HG02678 (cell line): Measurements from ENCODE around the gene AP5B1.
A peak's percentile ranks its signal among the peaks of the same experiment; 100 is the strongest.

ENCODE experiments used
- ATAC-seq: cut with Tn5 transposase; IDR thresholded peaks from one replicate; pipeline ENCODE4 v1.9.1; 2021; ENCODE audit warnings: mild to moderate bottlenecking, moderate library complexity; ENCODE audit not compliant: unreplicated experiment

The AP5B1 gene

DNA sequence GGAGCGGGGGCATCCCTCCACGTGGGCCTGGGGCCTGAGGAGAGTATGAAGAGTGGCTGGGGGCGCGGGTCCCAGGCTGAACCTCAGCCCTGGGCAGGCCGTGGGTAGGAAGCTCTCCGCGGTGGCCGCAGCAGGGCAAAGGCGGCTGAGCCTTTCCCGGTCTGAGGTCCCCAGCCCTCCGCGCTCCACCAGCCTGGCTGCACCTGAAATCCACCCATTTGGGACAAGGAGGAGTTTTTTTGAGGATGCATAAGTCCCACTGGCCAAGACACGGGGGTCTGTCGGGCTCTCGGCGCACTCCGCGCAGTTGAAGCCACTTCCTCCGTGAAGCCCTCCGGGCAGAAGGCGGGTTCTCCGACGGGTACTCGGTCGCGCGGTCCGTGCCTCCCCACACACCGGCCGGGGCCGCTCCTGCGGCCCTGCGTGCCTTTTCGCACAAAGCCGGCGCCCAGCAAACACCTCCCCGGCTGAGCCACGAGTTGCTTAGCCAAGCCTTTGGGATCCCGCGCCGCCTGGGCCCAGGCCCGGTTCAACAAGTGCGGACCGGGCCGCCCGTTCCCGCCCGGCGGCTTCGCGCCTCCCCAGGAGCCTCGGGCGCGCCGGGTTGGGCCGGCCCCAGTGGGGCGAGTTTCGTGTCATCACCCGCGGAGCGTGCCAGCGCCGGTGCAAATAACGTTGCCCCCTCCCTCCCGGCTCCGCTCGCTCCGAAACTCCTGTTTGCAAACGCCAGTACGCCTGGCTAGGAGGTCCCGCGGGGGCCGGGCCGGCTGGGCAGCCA, 5.4 kb upstream of the AP5B1 start:
- no peak for ATAC-seq

DNA sequence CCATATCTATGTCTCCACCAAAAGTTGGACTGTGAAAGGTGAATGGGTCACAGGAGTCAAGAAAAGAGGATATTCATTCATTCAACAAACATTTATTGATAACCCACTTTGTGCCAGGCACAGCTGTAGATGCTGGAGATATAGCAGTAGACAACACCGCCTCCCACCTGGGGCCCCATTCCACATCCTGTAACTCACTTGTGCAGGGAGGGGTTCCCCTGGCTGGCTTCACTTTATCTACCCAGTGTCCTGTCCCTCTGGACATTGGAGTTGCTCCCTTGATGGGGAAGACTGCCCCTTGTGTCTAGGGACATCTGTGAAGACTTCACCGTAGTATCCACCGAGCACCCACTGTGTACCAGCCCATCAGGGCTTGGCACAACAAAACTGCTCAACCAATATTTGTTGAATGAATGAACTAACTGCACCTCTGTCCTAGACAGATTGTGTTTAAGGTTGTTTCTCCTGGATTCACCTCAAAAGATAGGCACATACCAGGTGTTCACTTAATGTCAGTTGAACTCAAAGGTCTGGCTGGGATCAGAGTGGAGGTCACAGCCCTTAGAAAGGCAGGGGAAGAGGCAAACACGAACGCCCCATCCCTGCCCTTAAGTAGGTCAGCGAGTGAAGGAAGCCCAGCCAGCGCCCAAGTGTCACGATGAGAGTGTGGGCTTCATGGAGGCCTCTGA, 4.7 kb upstream of the AP5B1 start:
- ATAC-seq: no peak

DNA sequence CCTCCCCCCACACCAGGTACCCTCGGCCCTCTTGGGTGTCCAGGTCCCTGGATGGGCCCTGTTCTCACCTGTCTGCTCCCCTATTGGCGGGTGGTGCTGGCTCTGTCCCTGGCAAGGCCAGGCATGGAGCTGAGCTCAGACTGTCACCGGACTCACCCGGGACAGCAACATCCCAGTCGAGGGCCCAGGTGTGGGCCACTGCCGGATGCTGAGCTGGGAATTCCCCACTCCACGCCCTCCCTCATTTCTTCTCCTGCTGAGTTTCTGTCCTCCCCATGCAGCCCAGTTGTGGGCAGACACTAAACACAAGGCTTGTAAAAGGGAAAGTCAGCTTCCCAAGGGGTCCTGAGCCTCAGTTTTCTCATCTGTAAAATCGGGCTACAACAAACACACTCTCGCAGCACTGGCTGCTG, 2.0 kb upstream of the AP5B1 start:
- ATAC-seq: no peak

DNA sequence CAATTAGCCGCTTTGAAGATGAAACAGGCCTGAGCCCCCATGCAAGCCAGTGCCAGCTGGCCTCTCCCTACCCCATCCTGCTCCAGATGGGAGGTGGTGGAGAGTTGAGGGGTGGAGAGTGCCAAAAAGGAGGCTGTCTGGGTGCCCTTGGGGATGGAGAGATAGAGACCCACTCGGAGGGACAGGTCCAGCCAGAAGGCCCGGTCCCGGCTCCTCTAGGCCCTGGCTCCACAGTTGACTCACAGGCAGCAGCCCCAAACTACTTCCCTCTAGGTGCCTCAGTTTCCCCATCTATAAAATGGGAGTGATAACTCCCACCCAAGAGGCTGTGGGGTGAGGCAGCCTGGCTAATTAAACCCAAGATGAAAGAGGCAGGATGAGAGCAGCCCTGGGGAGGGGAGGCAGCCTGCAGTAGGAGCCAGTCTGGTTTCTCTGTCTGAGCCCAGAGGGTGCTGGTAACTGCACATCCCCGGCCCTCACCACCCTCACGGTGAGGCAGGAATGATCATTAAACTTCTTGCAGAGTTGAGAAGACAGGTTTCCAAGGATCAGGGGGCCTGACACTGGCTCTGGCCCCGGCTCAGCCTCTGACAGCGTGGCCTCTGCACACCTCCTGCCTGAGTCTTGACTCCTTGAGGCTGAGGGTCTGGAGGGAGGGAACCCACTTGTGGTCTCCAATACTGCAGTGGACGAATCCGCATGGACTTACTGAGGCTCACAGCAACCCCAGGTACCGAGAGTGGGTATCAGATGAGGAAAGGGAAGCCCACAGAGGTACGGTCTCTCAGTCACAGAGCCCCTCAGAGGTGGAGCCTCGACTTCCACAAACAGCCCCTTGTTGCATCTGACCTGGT, 1.4 kb upstream of the AP5B1 start:
- ATAC-seq: no peak

DNA sequence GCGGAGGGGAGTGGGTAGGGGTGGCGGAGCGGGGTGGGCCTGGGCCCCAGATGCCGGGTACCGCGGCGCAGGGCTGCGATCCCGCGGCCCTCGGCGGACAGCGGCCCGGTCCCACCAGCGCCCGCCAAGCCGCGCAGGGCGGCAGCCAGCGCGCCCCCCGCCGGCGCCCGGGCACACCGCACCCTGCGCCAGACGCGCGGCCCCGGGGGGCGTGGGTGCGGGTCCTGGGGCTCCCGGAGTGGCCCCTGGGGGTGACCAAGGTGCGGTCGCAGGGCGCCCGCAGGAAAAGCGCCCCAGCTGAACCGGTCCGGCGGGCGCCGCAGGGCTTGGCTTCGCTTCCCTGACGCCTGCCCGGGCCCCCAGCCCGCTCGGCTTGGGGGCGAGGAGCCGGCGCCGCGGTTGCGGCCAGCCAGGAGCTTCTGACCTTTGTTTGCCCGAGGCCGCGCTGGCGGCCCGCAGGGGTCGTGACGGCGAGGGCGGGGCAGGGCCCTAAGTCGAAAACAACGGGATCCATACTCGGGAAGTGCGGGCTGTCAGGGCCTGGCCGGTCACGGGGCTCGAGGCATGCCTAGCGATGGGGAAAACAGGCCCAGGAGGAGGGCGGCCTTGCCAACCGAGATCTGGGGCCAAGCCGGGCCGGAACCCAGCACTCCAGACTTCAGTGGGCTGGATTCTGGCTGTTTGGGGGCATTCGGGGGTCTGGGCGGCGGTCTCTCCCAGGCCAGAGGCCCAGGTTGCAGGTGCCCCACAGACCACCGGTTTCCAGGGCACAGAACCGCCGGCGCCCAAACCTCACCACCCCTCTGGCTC, 581 bp upstream of the AP5B1 start:
- peak; percentile 40 for ATAC-seq

DNA sequence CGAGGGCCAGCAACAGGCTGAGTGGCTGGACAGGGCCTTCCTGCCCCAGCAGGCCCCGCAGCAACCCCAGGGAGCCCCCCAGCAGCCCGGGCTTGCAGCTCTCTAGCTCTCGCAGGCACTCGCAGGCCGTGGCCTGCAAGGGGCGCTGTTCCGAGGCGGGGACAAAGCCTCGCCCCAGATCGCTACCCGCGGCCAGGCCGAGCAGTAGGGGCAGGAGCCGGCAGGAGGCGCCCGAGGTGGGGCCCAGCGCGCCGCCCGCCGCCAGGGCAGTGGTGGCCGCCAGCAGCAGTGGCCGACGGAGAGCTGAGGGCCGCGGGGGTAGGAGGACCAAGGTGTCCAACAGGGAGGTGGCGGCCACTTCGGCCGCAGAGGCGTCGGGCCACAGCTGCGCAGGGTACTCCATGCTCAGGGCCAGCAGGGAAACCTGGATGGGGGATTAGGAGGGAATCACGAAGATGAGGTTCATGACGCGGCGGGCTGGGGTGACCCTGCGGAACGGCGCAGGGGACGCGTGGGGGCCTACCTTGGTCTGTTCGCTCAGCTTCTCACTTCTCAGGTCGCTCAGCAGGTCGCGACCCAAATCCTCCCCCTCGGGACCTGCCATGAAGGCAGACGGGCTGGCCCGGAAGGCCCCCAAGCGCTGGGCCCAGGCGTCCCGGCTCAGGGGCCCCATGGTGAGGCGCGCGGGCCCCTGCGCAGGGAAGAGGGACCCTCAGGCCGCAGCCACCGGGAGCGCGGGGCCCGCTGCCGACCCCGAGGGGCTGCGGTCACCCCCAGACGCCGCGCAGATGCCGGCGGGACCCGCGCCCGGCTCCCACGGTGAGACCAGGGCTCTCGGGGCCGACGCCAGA, 632 bp downstream of the AP5B1 start:
- peak; percentile 49 for ATAC-seq

DNA sequence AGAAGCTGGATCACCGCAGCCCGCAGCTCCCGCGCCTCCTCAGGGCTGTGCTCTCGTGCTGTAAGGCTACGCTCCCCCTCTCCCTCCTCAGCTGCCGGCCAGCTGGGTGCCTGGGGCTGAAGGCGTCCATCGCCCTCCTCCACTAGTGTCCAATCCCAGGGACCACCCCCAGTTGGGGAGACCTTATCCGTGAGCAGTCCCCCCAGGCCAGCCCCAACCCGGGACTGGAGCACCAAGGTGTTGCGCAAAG, 1.2 kb downstream of the AP5B1 start:
- no peak for ATAC-seq

DNA sequence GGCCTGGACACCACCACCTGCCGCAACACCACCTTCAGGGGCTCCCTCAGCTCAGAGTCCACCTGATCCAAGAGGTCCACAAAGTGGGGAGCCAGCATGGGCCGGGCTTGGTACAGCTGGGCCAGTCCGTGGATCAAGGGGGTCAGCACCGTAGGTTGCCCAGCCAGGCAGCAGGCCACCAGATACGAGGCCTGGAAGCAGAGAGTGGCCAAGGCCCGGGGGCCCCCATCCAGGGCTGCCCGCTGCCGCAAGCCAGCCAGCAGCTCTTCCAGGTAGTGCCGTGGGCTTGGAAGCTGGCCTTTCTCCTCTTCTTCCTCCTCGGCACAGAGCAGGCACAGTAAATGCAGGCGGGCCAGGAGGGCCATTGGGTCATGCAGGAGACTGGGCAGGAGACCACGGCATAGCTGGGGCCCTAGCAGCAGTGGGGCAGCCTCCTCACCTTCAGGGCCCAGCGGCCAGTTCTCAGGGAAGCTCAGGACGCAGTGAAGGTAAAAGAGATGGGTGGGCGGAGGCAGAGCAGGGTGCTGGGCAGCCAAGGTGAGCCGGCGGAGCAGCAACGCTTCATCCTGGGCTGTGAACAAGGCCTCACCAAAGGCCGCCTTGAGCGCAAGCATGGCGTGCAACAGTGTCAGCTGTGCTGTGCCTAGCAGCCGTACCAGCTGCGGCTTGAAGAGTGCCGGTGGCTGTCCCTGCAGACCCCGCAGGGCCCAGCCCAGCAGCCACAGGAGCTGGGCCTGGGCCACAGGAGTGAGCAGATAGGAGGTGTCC, 1.7 kb downstream of the AP5B1 start:
- ATAC-seq: no peak

DNA sequence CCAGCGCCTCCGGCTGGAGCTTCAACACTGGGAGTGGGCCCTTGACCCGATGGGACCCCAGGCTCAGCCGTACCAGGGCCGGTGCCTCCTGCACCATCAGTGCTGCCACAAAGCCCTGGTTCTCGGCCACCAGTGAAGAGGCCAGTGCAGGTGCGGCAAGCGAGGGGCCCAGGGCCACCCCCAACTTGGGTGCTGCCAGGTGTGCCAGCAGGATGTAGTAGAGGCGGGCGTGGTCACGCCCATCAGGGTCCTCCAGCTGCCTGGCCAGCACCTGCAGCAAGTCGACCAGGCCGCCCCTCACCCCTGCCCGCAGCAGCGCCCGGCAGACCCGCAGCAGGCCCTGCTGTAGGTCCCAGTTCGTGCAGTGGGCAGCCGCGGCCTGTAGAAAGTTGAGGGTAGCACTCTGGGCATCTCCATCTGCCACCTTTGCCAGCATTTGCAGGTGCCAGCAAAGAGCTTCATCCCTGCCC, 2.3 kb downstream of the AP5B1 start:
- no peak for ATAC-seq

DNA sequence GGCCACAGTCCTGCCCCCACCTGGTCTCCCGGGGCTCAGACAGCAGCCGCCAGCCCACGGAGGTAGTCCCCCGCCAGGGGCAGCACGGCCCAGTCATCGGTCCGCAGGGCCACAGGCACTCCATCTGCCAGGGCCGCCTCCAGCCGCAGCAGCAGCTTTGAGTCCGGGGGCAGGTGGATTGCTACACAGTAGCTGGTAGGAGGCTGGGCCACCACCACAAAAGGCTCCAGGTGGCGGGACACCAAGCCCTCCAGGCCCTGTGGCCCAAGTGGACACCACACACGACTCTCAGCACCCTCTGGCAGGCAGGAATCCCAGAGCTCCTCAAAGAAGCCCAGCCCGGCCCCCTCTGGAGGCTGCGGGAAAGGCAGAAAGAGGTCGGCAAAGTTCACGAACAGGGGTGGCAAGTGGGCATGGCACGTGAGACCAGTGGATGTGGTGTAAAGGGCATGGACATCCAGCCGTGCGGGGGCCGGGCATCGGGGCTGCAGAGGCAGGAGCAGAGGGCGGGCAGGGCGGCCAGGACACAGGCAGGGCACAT, 2.9 kb downstream of the AP5B1 start:
- ATAC-seq: no peak

DNA sequence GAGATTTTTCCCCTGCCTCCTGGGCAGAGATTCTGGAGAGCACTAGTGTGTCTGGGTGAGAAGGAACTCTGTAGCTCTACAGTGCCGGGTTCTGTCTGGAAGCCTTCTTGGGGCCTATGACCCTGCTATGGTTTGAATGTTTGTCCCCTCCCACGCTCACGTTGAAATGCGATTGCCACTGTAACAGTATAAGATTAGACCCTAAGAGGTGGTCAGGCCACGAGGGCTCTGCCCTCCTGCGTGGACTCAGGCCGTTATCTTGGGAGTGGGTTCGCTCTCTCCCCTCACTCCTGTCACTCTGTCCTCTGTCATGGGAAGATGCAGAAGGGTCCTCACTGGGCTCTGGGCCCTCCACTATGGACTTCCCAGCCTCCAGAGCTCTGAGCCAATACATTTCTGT, 3.5 kb downstream of the AP5B1 start:
- ATAC-seq: no peak

DNA sequence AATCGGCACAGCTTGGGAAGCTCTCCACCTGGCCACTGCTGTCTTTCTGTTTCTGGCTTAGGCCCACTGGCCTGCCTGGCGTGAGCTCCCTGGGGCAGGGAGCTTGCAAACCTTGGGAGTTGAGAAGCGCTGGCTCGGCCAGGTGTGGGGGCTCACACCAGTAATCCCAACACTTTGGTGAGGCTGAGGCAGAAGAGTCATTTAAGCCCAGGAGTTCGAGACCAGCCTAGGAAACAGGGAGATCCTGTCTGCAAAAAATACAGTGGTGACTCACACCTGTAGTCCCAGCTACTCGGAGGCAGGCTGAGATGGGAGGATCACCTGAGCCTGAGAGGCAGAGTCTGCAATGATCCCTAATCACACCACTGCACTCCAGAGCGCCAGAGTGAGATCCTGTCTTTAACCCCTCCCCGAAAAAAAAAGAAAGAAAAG, 4.0 kb downstream of the AP5B1 start:
- no peak for ATAC-seq

DNA sequence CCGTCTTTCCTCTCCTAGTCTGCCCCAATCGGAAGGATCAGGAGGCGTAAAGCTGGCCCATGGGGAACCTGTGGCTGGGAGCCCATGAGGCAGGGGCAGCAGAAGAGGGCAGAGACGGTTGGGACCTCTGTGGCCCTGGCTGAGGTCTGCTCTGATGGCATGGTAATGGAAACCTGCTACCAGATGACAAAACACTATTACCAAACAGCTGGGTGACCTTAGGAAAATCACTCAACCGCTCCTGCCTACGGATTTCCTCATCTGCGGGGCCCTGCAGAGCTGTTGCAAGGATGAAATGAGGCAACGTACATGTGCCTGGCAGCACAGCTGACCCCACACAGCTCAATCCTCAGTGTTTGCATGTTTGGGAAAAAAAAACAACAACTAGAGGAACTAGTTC, 4.6 kb downstream of the AP5B1 start:
- no peak for ATAC-seq

DNA sequence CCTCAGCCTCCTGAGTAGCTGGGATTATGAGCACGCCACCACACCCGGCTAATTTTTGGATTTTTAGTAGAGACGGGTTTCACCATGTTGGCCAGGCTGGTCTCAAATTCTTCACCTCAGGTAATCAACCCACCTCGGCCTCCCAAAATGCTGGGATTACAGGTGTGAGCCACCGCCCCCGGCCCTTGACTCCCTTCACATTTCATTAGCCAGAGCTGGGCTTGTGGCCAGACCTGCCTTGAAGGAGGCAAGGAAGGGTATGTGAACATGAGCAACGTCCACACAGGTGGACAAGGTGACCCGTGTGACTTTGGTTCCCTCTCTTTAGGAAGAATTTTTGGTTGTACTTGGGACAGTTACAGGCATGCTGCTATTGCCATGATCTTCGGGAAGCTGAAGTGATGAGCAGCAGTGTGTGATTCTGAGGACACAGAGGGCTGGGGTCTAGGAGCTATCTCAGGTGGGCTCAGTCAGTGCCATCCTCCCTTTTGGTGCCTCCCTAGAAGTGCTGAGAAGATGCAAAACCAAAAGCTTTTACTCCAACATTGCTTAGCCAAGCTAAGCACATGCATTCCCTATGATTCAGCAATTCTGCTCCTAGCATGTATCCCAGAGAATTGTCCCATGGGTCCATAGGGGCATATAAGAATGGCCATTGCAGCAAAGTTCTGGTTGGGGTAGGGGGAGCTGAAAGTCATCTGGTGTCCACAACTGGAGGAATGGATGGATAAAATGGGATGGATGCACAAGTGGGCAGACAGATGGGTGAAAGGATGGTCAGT, 6.1 kb downstream of the AP5B1 start:
- ATAC-seq: no peak

DNA sequence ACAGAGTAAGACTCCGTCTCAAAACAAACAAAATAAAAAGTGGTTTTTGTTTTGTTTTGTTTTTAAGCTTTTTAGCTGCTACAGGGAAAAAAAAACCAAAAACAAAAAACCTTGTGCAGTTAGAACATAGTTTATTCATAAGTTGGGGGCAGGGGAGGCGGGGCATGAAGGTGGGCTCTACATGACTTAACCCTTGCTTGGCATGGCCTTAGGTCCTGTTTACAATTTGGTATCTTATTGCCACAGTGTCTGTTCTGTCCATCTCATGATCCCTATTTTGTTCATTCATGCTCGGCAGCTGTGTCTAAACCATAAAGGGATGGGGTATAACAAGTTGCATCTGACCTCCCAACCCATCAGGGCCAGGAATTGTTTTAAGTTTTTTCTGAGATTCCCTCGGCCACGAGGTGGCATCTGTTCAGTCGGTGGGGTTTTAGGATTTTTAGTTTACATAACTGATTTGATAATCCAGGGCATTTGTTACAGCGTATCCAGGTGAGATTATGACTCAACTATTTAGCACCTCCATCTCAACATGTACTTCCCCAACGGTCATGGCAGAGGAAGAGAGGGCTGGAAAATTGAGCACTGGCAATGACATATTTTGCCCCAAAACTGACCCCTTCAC, 6.9 kb downstream of the AP5B1 start:
- no peak for ATAC-seq

DNA sequence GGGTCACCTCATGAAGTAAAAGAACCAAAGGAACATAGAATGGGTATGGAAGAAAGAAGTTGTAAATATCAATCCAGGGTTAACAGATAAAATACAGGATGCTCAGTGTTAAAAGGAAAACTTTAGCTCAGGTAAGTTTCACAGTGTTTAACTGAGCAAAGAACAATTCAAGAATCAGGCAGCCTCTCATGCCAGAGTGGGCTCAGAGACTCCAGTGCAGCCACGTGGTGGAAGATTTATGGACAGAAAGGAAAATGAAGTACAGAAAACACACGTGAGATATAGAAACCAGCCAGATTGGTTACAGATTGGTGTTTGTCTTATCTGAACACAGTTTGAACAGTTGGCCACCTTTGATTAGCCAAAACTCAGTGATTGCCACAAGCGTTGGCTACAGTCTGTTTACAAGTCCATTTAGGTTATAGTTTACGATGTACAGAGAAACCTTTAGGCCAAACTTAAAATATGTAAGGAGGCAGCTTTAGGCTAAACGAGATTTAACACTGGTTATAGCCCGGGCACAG, 9.1 kb downstream of the AP5B1 start:
- ATAC-seq: no peak

DNA sequence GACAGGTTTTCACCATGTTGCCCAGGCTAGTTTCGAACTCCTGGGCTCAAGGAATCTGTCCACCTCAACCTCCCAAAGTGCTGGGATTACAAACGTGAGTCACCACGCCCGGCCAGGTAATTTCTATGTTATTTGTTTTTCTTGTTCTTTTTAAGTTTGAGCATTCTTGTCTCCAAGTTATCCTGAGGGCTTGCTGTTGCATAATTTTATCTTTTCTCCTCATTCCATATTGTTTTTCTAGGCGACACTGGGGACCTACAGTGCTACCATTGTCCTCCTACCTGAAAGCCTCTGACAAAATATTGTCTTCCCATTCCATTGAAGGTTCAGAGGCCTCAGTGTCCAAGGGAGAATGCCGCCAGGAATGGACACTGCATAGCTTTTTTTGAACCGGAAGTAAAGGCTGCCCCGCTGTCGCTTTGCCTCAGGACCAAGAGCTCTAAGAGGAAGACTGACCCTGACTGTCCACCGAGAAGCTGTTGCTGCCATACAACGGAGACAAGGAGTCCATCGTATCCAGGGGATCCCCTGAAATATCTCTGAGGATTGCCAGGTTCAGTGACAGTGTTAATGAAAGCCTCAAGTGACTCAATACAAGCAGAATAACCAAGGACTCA, 9.7 kb downstream of the AP5B1 start:
- ATAC-seq: no peak
